ENCODE data around the gene PPRC1. TPM values are rescaled to one million over a fixed set of nuclear protein-coding genes. Genes with fewer than 3 reads are reported as not detected.

Gene PPRC1
- polyA plus RNA-seq, 10 donors = 23.8 to 37.4 (median 30.8) TPM

GRCh38 chr10:102117391-102118159, 15.3 kb upstream of the PPRC1 start:
- DNase-seq = peak; percentile 74 to 90 (median 84)

GRCh38 chr10:102118867-102119266, 14.0 kb upstream of the PPRC1 start:
- peak in 2 of 3 donors; percentile 20 to 53 for DNase-seq

DNA sequence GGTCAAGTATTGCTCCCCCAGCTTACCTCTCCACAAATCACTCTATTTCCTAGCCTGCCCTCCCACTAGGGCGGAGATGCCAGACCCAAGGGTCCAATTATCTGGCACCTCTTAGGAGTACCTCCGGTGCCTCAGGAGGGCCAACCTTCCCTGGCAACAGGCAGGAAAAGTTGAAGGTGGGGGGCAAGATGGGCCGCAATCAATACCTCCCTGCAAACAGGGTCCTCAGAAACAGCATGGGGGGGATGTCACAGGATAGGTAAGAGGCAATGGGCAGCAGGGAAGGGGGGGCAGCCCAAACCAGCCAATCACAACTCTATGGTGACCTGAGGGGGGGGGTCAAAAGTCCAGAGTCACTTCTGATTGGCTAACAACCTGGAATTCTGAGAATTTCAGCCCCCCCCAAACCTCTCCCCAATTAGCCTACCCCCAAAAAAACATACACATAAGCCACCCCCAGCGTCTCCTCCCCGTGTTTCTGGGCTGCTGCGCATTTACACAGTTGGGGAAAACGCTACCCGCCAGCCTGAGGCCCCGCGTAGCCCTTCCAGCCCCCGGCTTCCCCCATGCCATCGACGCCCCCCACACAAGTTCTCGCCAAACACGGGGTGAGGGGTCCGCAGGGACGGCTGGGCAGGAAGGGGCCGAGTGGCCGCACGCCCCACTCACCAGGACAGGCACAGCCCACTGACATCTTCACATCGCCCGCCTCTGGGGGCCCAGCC, 13.3 kb upstream of the PPRC1 start:
- peak; percentile 64 to 82 (median 77) for DNase-seq

- peak; percentile 84 to 96 (median 85) for DNase-seq
Measured at GRCh38 chr10:102120142-102120990, 12.5 kb upstream of the PPRC1 start, which contains the start of gene LDB1. TSS of gene LDB1 (minus strand) at chr10:102120368. CDS start at chr10:102120110, 258 bp downstream.

- DNase-seq = peak; percentile 77 to 94 (median 88)
Measured at GRCh38 chr10:102120991-102121738, 11.7 kb upstream of the PPRC1 start.

DNA sequence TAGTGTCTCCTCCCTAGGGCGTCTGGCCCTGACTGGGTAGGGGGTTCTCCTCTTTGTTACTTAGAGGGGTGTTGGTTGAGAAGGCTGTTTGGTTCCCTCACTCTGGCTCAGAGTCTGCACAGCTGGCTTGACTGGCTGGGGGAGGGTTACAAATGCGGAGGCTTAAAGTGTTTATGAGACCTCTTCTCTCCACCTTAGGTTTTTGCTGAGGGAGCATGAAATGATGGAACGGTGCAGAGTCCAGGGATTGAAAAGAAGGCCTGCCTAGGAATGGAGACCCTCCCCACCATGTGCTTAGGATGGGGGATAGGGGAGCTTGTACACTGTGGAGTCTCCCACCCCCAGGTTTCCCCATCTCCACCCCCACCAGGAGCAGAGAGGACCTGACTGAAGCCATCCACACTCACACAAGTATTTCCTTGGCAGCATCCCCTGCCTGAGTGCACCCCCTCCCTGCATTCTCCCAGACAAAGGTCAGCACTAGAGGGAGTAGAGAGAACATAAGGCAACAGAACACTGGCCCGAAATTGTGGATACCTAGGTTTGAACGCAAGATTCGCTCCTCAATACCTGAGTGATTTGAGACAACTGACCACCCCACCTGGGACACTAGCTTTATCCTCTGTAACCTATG, 11.0 kb upstream of the PPRC1 start:
- DNase-seq = peak in 2 of 3 donors; percentile 41 to 75

DNA sequence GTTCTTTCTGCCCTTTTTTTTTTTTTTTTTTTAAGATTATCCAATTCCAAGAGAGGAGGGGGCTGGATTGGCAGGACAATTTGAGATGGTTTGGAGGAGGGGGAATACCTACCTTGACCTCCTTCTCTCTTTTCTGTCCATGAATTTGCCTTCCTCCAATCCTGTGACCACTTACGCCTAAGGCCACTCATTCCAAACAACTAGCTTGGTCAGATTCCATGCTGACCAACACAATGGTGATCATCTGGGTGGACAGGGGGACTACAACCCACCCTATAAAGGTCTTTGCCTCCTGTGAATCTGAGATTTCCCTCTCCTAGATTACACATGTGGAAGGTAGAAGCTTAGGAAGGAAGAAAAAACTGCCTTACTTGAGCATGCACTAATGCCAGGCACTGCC, 10.4 kb upstream of the PPRC1 start:
- DNase-seq = no peak

GRCh38 chr10:102123223-102123622, 9.6 kb upstream of the PPRC1 start:
- DNase-seq = no peak

GRCh38 chr10:102131286-102132170, 1.3 kb upstream of the PPRC1 start:
- no peak for DNase-seq

GRCh38 chr10:102132193-102132562, 662 bp upstream of the PPRC1 start:
- no peak for DNase-seq

DNA sequence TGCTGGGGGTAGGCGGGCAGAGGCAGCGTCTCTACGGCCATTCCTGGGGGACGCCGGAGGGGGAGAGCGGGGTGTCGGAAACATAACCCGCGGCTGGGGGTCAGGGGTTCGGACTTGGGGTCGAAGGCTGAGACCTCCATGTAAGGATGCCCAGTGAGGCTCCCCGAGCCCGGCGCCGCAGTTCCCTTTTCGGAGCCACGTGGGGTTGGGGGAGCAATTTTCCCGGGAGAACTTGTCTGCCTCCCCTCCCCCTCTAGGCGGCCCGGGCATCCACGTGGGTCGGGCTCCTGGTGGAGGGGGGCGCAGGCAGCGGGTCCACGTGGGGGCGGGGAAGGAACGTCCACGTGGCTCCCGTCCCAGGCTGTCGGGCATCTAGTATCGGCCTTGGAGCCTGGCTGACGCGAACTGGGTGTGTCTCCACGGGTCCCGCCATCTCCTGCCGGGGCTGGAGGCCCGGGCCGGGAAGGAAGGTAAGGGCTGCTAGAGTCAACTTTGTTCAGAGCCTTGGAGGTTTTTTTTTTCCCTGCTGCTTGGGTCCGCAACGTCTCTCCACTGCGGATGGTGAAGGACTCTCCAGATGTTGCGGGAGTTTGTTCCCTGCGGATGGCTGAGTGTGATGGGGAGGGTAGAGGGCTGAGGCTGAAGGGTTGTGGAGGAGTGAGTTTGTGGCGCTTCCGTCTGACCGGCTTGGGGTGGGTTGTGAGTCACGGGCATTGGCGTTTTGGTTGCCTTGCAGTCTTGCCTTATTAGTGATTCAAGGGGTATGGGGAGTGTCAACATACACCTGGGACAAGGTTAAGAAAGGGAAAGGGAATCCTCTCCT, 744 bp downstream of the PPRC1 start:
- peak; percentile 66 to 84 (median 73) for DNase-seq

DNA sequence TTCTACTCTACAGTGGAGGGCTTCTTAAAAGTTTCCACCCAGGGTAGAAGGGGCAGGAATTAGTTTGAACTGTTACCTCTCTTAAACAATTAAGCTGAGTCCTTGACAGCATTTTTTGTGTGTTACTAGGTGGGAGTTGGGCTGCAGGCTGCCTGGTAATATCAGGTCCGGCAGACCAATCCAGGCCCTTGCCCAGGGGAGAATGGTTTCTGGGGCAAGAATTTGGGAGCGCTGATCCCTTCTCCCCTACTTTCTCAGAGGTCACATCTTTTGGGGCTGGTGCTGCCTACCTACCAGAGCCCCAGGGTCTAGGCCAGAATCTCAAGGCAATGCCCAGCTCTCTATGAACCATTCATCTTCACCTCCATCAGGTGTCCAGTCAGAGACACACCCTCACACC, 1.6 kb downstream of the PPRC1 start:
- DNase-seq = no peak

- DNase-seq = no peak
Measured at GRCh38 chr10:102135956-102136526, 3.2 kb downstream of the PPRC1 start.

DNA sequence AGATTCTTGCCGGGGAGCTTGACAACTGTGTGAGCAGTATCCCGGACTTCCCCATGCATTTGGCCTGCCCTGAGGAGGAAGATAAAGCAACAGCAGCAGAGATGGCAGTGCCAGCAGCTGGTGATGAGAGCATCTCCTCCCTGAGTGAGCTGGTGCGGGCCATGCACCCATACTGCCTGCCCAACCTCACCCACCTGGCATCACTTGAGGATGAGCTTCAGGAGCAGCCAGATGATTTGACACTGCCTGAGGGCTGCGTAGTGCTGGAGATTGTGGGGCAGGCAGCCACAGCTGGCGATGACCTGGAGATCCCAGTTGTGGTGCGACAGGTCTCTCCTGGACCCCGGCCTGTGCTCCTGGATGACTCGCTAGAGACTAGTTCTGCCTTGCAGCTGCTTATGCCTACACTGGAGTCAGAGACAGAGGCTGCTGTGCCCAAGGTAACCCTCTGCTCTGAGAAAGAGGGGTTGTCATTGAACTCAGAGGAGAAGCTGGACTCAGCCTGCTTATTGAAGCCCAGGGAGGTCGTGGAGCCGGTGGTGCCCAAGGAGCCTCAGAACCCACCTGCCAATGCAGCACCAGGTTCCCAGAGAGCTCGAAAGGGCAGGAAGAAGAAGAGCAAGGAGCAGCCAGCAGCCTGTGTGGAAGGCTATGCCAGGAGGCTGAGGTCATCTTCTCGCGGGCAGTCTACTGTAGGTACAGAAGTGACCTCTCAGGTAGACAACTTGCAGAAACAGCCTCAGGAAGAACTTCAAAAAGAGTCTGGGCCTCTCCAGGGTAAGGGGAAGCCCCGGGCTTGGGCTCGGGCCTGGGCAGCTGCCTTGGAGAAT, 6.7 kb downstream of the PPRC1 start:
- DNase-seq = no peak

DNA sequence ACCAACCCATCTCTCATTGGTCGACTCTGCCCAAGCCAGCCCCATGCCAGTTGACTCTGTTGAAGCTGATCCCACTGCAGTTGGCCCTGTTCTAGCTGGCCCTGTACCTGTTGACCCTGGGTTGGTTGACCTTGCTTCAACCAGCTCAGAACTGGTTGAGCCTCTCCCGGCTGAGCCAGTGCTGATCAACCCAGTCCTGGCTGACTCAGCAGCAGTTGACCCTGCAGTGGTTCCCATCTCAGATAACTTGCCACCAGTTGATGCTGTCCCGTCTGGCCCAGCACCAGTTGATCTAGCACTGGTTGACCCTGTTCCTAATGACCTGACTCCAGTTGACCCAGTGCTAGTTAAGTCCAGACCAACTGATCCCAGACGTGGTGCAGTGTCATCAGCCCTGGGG, 7.4 kb downstream of the PPRC1 start:
- DNase-seq = no peak

DNA sequence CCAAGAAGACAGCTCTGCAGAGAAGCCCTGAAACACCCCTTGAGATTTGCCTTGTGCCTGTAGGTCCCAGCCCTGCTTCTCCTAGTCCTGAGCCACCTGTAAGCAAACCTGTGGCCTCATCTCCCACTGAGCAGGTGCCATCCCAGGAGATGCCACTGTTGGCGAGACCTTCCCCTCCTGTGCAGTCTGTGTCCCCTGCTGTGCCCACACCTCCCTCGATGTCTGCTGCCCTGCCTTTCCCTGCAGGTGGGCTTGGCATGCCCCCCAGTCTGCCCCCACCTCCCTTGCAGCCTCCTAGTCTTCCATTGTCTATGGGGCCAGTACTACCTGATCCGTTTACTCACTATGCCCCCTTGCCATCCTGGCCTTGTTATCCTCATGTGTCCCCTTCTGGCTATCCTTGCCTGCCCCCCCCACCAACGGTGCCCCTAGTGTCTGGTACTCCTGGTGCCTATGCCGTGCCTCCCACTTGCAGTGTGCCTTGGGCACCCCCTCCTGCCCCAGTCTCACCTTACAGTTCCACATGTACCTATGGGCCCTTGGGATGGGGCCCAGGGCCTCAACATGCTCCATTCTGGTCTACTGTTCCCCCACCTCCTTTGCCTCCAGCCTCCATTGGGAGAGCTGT, 8.2 kb downstream of the PPRC1 start:
- DNase-seq = no peak

DNA sequence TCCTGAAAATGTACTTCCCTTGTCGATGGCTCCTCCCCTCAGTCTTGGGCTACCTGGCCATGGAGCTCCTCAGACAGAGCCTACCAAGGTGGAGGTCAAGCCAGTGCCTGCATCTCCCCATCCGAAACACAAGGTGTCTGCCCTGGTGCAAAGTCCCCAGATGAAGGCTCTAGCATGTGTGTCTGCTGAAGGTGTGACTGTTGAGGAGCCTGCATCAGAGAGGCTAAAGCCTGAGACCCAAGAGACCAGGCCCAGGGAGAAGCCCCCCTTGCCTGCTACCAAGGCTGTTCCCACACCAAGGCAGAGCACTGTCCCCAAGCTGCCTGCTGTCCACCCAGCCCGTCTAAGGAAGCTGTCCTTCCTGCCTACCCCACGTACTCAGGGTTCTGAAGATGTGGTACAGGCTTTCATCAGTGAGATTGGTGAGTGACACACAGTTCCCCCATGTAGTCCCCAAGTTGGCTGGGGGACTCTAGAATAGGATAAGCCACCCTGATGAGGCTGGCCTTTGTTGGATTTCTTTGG, 8.8 kb downstream of the PPRC1 start:
- DNase-seq = no peak
